ENCODE measurements around the gene SYNCRIP. TPM values are rescaled to one million over a fixed set of nuclear protein-coding genes. Genes with fewer than 3 reads are reported as not detected.
"Not testable (repeated sequence)": the region's sequence is repeated elsewhere in the genome, so short reads cannot be mapped to it uniquely, and the experiment has no call there.

SYNCRIP gene
- total RNA-seq, 2 donors from 2014 or later: 32.6 to 39.0 TPM

GRCh38 chr6:85684133-85684808 is 41.6 kb upstream of the SYNCRIP start:
- TF ChIP-seq, protein P1, sequence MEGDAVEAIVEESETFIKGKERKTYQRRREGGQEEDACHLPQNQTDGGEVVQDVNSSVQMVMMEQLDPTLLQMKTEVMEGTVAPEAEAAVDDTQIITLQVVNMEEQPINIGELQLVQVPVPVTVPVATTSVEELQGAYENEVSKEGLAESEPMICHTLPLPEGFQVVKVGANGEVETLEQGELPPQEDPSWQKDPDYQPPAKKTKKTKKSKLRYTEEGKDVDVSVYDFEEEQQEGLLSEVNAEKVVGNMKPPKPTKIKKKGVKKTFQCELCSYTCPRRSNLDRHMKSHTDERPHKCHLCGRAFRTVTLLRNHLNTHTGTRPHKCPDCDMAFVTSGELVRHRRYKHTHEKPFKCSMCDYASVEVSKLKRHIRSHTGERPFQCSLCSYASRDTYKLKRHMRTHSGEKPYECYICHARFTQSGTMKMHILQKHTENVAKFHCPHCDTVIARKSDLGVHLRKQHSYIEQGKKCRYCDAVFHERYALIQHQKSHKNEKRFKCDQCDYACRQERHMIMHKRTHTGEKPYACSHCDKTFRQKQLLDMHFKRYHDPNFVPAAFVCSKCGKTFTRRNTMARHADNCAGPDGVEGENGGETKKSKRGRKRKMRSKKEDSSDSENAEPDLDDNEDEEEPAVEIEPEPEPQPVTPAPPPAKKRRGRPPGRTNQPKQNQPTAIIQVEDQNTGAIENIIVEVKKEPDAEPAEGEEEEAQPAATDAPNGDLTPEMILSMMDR (IDR thresholded peaks at IDR 0.05): no peak
- Histone ChIP-seq H3K4me1 (peaks cover 0 to 9% of the 10 kb centered on the region in 2 donors), H3K27me3 (no peaks in the 10 kb centered on the region), H3K9me3 (no peaks in the 10 kb centered on the region), H3K27ac (no peak overlapping the region), H3K36me3 (no peaks in the 10 kb centered on the region), H3K4me3 (no peak overlapping the region)
- no peak for DNase-seq (ENCODE audit: low spot score)

GRCh38 chr6:85681899-85682298 is 39.2 kb upstream of the SYNCRIP start:
- H3K36me3 ChIP-seq; H3K27me3 ChIP-seq; H3K27ac ChIP-seq; H3K9me3 ChIP-seq; DNase-seq (ENCODE audit: low spot score); H3K4me3 ChIP-seq: not testable (repeated sequence)
- H3K4me1 ChIP-seq: peaks cover 0 to 12% of the 10 kb centered on the region in 2 donors

DNA sequence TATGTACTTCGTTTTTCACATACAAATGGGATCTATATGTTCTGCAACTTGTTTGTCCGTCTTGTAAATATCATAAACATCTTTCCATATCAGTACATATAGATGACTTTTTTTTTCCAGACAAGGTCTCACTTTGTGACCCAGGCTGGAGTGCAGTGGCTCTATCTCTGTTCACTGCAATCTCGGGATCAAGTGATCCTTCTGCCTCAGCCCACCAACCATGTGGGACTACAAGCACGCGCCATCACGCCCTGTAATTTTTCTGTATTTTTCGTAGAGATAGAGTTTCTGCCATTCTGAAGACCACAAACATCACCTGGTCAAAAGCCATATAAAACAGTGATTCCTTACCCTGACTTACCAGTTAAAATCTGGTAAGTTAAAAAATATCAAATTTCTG is 37.7 kb upstream of the SYNCRIP start:
- Histone ChIP-seq H3K4me3 (no peak overlapping the region), H3K4me1 (peaks cover 0 to 22% of the 10 kb centered on the region in 2 donors), H3K27me3 (no peaks in the 10 kb centered on the region), H3K27ac (no peak overlapping the region), H3K36me3 (no peaks in the 10 kb centered on the region), H3K9me3 (no peaks in the 10 kb centered on the region)
- DNase-seq (ENCODE audit: low spot score): no peak
- TF ChIP-seq, protein P1 (IDR thresholded peaks at IDR 0.05): no peak

- TF ChIP-seq, protein P1 (IDR thresholded peaks at IDR 0.05): no peak
- DNase-seq (ENCODE audit: low spot score): no peak
- no peaks in the 10 kb centered on the region for H3K27me3 ChIP-seq
Measured at GRCh38 chr6:85679445-85680123, 36.9 kb upstream of the SYNCRIP start.

GRCh38 chr6:85678602-85679444 is 36.1 kb upstream of the SYNCRIP start:
- Histone ChIP-seq H3K4me1 (peaks cover 0 to 34% of the 10 kb centered on the region in 2 donors), H3K27ac (peak overlapping the region; percentile 89 to 95), H3K27me3 (no peaks in the 10 kb centered on the region), H3K36me3 (no peaks in the 10 kb centered on the region), H3K4me3 (peak overlapping the region; percentile 74 to 90), H3K9me3 (no peaks in the 10 kb centered on the region)
- TF ChIP-seq, protein P1 (IDR thresholded peaks at IDR 0.05): no peak
- peak; percentile 99 for DNase-seq (ENCODE audit: low spot score)

More at GRCh38 chr6:85679445-85680123, 36.9 kb upstream of the SYNCRIP start:
- Histone ChIP-seq H3K4me3 (peak overlapping the region; percentile 42 to 90), H3K4me1 (peaks cover 0 to 30% of the 10 kb centered on the region in 2 donors), H3K36me3 (no peaks in the 10 kb centered on the region), H3K9me3 (no peaks in the 10 kb centered on the region), H3K27ac (peak overlapping the region in 1 of 2 donors; percentile 95)

All from right atrium auricular region (tissue), 2 donors.